Vagina (tissue), 2 donors: ENCODE measurements around the gene EPM2AIP1.

ENCODE experiments used
- CTCF ChIP-seq, 3 experiments: fragments of 450-650 bp in 2 of 3; fragments of 200-600 bp in 1 of 3; sonication (generic) in 1 of 3; IDR thresholded peaks; one replicate each; pipeline ENCODE4 v1.5.1; 2017 to 2019; ENCODE audit warnings: antibody characterized with exemption in 3 of 3, mild to moderate bottlenecking in 2 of 3, moderate library complexity in 2 of 3
- POLR2A ChIP-seq, 2 donors: fragments of 450-650 bp; IDR thresholded peaks; one replicate each; pipeline ENCODE4 v1.6.1; 2017; ENCODE audit warnings: antibody characterized with exemption in 2 of 2, mild to moderate bottlenecking in 2 of 2, moderate library complexity in 2 of 2

- TF ChIP-seq POLR2A (IDR thresholded peaks at IDR 0.05) = peak; percentile 2 to 61
- TF ChIP-seq CTCF (IDR thresholded peaks at IDR 0.05) = no peak
Measured at GRCh38 chr3:36993326-36994283, 674 bp upstream of the EPM2AIP1 start, which contains the start of gene MLH1.
